GM18867 (cell line): ENCODE measurements around the gene ZNHIT2.
"Not testable (repeated sequence)": the region's sequence is repeated elsewhere in the genome, so short reads cannot be mapped to it uniquely, and the experiment has no call there.

Source experiments
- ATAC-seq: cut with Tn5 transposase; IDR thresholded peaks from one replicate; pipeline ENCODE4 v1.9.1; 2021; ENCODE audit warnings: mild to moderate bottlenecking, moderate library complexity; ENCODE audit not compliant: unreplicated experiment

The ZNHIT2 gene

DNA sequence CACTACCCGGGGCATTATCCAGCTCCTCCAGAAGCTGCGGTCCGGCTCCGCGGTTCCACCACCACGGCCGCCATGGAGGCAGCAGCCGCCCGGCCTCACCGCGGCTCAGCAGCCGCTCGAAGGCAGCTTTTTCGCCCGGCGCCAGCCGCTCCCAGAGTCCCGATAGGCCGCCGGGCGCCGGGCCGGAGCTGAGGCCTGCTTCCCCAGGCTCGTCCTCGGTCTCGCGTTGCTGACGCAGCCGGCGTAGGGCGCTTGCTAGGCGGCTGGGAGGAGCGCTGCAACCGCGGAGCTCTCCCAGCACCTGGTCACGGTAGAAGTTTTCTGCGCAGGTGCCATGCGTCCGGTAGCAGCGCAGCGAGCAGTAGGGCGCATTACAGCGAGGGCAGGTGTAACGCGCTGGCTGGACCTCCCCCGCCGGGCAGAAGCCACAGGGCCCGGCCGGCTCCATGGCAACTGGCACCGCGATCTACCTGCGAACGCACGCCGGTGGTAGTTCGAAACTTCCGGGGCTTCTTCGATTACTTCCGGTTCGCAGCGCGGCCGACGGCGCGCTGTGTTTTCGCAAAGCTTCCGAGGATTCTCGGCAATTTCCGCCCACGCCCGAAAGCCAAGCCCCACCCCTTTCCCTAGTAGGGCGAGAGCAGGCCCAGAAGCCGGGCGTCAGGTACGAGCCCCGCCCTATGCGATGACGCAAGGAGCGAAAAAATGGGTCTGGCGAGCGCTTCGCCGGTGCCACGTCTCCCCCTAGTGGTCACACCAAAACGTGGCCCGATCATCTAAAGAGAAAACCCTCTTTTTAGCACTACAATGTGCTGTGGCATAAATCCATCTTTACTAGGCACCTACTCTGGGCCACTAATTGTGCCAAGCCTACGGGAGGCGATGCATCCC is at the start of gene ZNHIT2:
Gene ZNHIT2 (minus strand): TSS at position 496 of the 891 bp plus-strand sequence. CDS start 48 bp downstream, at position 448.
- peak; percentile 62 for ATAC-seq

DNA sequence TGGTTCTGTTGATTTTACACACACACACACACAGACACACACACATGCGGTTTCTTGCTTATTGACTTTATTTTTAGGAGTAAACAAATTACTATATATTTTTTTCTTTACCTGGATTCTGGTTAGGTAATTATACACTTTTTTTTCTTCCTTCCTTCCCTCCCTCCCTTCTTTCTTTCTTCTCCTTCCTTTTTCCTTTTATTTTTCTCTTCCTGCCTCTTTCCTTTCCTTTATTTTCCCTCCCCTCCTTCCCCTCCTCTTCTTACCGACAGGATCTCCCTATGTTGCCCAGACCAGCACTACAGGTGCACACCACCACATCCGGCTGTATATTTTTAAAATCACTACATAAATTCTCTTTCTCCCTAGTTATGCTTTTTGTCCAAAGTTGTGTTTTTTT is 49.4 kb upstream of the ZNHIT2 start:
- no peak for ATAC-seq

GRCh38 chr11:65165410-65166317 is 48.2 kb upstream of the ZNHIT2 start:
- no peak for ATAC-seq

- no peak for ATAC-seq
These were observed 46.2 kb upstream of the ZNHIT2 start for GRCh38 chr11:65163684-65164083.

- no peak for ATAC-seq
These were observed 43.1 kb upstream of the ZNHIT2 start for GRCh38 chr11:65160643-65161042.

DNA sequence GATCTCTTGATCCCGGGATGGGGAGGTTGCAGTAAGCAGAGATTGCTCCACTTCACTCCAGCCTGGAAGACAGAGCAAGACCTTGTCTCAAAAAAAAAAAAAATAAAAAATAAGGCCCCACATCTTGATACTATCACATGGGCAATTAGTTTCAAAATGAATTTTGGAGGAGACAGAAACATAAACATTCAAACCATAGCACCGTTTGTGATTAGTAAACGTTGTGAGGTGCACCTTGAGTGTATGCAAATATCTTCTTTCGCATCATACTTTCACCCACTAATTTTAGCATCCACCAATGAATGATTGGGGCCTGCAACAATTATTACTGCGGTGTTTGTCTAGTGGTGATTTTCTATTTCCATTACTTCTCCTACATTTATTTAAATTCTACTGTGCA is 41.5 kb upstream of the ZNHIT2 start:
- ATAC-seq, result peak; percentile 86

DNA sequence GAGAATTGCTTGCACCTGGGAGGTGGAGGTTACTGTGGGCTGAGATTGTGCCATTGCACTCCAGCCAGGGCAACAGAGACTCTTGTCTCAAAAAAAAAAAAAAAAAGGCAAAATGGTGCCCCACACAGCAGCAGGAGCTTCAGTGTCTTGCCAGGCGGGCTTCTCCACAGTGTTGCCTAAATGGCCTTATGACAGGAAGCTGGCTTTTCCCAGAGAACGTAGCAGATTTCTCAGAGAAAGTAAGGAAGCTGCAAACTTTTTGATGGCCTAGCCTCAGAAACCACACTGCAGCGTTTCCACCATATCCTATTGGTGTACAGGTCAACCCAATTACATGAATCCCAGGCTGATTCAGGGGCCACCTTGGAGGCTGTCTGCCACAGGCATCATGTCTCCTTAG is 39.8 kb upstream of the ZNHIT2 start:
- ATAC-seq, result no peak

GRCh38 chr11:65156926-65157325 is 39.4 kb upstream of the ZNHIT2 start:
- ATAC-seq, result no peak

DNA sequence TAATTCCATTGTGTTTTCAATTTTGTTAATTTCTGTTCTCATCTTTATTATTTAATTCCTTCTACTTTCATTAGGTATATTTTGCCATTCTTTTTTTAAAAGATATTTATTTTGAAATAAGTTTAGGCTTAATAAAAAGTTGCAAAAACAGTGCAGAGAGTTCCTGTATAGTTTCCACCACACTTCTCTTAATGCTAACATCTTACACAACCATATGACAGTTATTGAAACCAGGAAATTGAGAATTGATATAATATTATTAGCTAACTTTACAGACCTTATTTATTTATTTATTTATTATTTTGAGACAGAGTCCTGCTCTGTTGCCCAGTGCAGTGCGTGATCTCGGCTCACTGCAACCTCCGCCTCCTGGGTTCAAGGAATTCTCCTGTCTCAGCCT is 38.8 kb upstream of the ZNHIT2 start:
- no peak for ATAC-seq

DNA sequence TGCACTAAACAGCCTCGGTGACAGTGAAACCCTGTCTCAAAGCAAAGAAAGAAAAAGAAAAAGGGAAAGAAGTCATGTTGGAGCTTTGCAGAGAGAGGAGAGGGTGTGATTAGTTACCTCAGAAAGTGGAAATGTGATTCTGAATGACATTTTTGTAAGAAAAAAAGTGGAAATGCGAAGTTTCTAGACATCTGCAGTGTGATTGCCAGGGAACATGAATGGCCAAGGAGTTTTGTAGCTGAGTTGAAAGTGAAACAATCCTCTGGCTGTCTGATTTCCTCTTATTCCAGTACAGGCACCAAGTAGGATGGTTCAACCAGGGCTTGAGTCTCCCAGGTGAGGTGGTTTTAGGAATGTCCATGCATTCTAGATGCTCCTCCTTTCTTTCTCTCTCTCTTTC is 34.6 kb upstream of the ZNHIT2 start:
- ATAC-seq, result no peak

DNA sequence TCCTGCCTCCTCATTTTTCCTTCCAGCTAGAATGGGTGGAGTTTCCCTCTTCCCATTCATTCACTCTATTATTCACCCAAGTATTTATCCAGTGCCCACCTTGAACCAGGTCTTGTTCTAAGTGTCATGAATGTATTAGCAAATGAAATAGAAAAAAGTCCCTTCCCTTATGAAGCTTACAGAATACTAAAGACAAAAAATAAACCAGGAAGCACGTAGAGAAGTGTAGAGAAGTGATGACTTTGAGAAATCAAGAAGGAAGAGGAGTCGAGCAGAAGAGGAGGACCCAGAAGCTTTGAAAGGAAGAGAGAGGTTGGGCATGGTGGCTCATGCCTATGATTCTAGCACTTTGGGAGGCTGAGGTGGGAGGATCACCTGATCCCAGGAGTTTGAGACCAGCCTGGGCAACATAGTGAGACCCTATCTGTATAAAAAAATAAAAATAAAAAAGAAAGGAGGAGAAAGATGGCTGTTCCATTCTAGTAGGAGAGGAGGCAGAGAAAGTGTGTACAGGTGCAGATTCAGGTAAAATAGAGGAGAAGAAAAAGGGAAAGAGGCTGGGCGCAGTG is 33.9 kb upstream of the ZNHIT2 start:
- no peak for ATAC-seq

- no peak for ATAC-seq
These were observed 33.2 kb upstream of the ZNHIT2 start for GRCh38 chr11:65150509-65151299.

DNA sequence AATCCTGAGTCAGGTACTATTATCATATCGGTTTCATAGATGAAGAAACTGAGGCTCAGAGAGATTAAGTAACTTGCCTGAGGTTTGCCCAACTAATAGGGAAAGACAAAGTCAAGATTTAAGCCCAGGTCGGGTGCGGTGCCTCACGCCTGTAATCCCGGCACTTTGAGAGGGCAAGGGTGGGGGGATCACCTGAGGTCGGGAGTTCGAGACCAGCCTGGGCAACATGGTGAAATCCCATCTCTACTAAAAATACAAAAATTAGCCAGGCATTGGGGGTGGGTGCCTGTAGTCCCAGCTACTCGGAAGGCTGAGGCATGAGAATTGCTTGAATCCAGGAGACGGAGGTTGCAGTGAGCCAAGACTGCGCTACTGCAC is 32.6 kb upstream of the ZNHIT2 start:
- ATAC-seq, result not testable (repeated sequence)

DNA sequence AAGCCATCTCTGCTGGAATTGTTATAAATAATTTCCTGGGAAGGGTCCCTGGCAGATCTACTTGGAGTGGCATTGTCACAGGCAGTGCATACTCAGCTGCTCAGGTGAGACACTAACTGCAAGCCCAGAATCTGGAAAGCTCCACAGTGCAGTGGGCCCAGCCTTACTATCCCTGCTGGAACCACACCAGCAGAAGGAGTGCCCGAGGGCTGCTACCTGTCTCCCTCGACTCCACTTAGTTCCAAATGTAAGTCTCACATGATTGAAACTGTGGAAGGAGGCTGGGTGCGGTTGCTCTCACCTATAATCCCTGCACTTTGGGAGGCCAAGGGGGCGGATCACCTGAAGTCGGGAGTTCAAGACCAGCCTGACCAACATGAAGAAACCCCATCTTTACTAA is 31.2 kb upstream of the ZNHIT2 start:
- no peak for ATAC-seq

GRCh38 chr11:65147352-65148075 is 30.0 kb upstream of the ZNHIT2 start:
- no peak for ATAC-seq

DNA sequence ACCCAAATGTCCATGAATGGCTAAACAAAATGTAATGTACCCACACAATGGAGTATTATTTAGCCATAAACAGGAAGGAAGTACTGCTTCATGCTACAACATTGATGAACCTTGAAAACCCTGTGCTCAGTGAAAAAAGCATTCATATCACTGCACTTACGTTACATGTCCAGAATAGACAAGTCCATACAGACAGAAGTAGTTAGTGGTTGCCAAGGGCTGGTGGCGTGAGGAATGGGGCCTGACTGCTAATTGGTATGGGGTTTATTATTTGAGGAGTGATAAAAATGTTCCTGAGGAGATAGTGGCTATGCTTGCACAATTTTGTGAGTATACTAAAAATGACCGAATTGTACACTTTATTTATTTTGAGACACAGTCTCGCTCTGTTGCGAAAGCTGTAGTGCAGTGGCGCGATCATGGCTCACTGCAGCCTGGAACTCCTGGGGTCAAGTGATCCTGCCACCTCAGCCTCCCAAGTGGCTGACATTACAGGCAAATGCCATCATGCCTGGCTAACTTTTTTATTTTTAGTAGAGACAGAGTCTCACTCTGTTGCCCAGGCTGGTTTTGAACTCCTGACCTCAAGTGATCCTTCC is 24.5 kb upstream of the ZNHIT2 start:
- no peak for ATAC-seq

GRCh38 chr11:65136515-65137096 is 19.1 kb upstream of the ZNHIT2 start:
- no peak for ATAC-seq

GRCh38 chr11:65135633-65136145 is 18.2 kb upstream of the ZNHIT2 start:
- ATAC-seq, result no peak
